Activated T-helper 2 cell treated with anti-CD3 and anti-CD28 coated beads, Interferon-gamma antibody, Interleukin-2, Interleukin-4, amounts not matched to agents 10 μg/mL and 5 μg/mL and 100 μg/mL, durations not matched to agents 14 hours and 24 hours and 36 hours (primary cell): ENCODE measurements around the gene UBQLN4. TPM values are rescaled to one million over a fixed set of nuclear protein-coding genes. Genes with fewer than 3 reads are reported as not detected.
A peak's percentile ranks its signal among the peaks of the same experiment; 100 is the strongest.
"Not testable (repeated sequence)": the region's sequence is repeated elsewhere in the genome, so short reads cannot be mapped to it uniquely, and the experiment has no call there.

ENCODE experiments used
- DNase-seq: peaks from one replicate; pipeline ENCODE4 v3.0.0; 2021; ENCODE audit warnings: low spot score
- H3K27ac Mint-ChIP-seq: one replicate; pipeline ENCODE4 v1.8.0; 2021; ENCODE audit warnings: mixed read lengths
- H3K27me3 Mint-ChIP-seq: one replicate; pipeline ENCODE4 v1.8.0; 2021; ENCODE audit warnings: low read depth, mixed read lengths
- H3K36me3 Mint-ChIP-seq: one replicate; pipeline ENCODE4 v1.8.0; 2021; ENCODE audit warnings: low read depth, mixed read lengths
- H3K4me1 Mint-ChIP-seq: one replicate; pipeline ENCODE4 v1.8.0; 2021; ENCODE audit warnings: low read depth, mixed read lengths
- H3K4me3 Mint-ChIP-seq: one replicate; pipeline ENCODE4 v1.8.0; 2021; ENCODE audit warnings: low read depth, mild to moderate bottlenecking, moderate library complexity, mixed read lengths
- H3K9me3 Mint-ChIP-seq: one replicate; pipeline ENCODE4 v1.8.0; 2021; ENCODE audit warnings: mixed read lengths
- intact Hi-C: fragments of 100-400 bp; cut with micrococcal nuclease; formaldehyde crosslinking; loops from one replicate; pipeline ENCODE4 v1.15.1; 2023
- total RNA-seq: library from RNA; stranded (reverse); gene quantifications from 2 replicates; pipeline ENCODE4 v1.2.3, GENCODE V29; 2022

Gene UBQLN4
- total RNA-seq, 1 donor from 2014 or later = 71.3 TPM

GRCh38 chr1:156050376-156050775 is 3.2 kb downstream of the UBQLN4 start:
- Mint-ChIP-seq H3K4me3 (no peak overlapping the region), H3K27me3 (no peaks in the 10 kb centered on the region), H3K9me3 (no peaks in the 10 kb centered on the region), H3K4me1 (peaks cover 17% of the 10 kb centered on the region), H3K36me3 (peaks cover 36% of the 10 kb centered on the region), H3K27ac (no peak overlapping the region)
- intact Hi-C loops = loop anchor here (5.0 kb wide), 1 partner anchor 843 kb away; the partner anchor contains the start of genes MTX1 and THBS3
- no peak for DNase-seq

GRCh38 chr1:156048663-156049258 is 4.8 kb downstream of the UBQLN4 start:
- H3K27ac Mint-ChIP-seq = no peak overlapping the region
- no peak for DNase-seq
- no peaks in the 10 kb centered on the region for H3K27me3 Mint-ChIP-seq
- peaks cover 24% of the 10 kb centered on the region for H3K4me1 Mint-ChIP-seq
- H3K4me3 Mint-ChIP-seq = no peak overlapping the region
- no peaks in the 10 kb centered on the region for H3K9me3 Mint-ChIP-seq
- intact Hi-C loops = no loop called here
- peaks cover 45% of the 10 kb centered on the region for H3K36me3 Mint-ChIP-seq

DNA sequence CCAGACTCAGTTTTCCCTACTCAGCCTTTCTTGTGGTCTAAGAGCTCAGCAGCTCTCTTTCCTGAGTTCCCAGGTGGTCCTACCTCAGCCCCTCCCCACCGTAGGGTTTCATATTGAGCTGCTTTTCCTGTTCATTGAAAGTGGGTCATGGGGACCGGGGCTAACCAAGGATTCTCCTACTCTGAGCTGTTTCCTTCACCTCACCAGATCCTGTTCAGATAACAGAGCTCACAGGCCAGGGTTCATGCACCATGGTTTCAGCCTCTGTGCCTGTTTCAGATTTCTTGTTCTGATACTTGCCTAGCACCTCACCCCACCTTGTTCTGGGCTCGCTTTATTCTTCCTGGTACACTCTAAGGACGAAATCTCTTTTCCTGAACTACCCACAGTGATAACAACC is 8.5 kb downstream of the UBQLN4 start:
- Mint-ChIP-seq H3K4me3 (no peak overlapping the region), H3K27ac (peak overlapping the region; percentile 23), H3K9me3 (no peaks in the 10 kb centered on the region), H3K27me3 (no peaks in the 10 kb centered on the region), H3K36me3 (peaks cover 63% of the 10 kb centered on the region), H3K4me1 (peaks cover 19% of the 10 kb centered on the region)
- DNase-seq = peak; percentile 14
- intact Hi-C loops = no loop called here

DNA sequence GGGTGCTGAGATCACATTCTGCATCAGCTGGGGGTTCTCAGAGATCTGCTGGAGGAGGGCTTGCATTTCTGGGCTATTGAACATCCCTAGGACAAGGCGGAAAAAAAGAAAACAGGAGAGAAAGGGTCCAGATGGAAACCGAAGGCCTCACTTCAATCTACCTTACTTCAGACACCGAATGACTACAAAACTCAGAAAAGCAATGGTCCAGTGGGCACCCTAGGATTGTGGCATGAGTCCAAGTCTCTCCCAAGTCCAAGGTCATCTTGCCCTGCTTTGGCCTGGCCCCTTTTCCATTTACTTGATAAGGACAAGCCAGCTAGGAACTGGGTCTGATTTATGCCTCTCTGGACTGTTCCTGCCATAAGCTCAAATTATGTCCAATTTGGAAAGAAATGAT is 10.8 kb downstream of the UBQLN4 start:
- intact Hi-C loops = no loop called here
- no peak overlapping the region for H3K27ac Mint-ChIP-seq
- H3K36me3 Mint-ChIP-seq = peaks cover 45% of the 10 kb centered on the region
- H3K9me3 Mint-ChIP-seq = no peaks in the 10 kb centered on the region
- no peak for DNase-seq
- no peak overlapping the region for H3K4me3 Mint-ChIP-seq
- H3K27me3 Mint-ChIP-seq = no peaks in the 10 kb centered on the region
- H3K4me1 Mint-ChIP-seq = peaks cover 19% of the 10 kb centered on the region

DNA sequence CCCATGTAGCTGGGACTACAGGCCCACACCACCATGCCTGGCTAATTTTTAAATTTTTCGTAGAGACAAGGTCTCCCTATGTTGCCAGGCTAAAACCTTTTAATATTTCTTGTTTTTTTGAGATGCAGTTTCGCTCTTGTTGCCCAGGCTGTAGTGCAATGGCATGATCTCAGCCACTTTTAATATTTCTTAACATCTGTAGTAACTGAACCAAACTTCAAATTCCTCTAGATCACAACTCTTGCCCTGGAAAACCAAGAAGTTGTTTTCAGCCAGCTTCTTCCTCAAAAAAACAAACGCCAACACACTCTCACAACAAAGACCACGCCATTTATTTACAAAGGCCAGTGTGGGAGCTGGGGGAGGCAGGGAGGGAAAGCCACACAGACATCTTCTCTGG is 18.6 kb downstream of the UBQLN4 start:
- H3K4me3 Mint-ChIP-seq, H3K4me1 Mint-ChIP-seq, H3K27me3 Mint-ChIP-seq, H3K9me3 Mint-ChIP-seq, DNase-seq, H3K27ac Mint-ChIP-seq, intact Hi-C loops: not testable (repeated sequence)
- peaks cover 17% of the 10 kb centered on the region for H3K36me3 Mint-ChIP-seq

DNA sequence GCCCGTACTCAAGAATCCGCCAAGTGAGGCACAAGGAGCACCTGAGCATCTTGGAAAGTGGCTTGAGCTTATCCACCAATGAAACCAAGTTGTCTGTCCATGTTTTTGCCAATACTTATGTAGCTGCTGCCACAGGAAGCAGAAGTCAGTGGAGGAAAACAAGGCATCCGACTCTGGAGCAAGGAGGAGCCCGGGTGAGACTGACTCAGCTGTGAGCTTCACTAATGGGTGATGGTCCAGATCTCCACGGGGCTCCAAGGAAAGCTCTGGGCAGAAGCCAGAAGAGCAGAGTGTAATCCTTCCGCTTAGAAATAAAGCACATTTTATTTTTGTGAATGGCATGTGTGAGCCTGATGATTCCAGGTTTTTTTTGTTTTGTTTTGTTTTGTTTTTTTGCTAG is 20.6 kb downstream of the UBQLN4 start:
- Mint-ChIP-seq H3K4me1 (peaks cover 4% of the 10 kb centered on the region), H3K36me3 (peaks cover 14% of the 10 kb centered on the region), H3K27me3 (no peaks in the 10 kb centered on the region), H3K9me3 (no peaks in the 10 kb centered on the region), H3K4me3 (no peak overlapping the region), H3K27ac (no peak overlapping the region)
- intact Hi-C loops = no loop called here
- DNase-seq = no peak

DNA sequence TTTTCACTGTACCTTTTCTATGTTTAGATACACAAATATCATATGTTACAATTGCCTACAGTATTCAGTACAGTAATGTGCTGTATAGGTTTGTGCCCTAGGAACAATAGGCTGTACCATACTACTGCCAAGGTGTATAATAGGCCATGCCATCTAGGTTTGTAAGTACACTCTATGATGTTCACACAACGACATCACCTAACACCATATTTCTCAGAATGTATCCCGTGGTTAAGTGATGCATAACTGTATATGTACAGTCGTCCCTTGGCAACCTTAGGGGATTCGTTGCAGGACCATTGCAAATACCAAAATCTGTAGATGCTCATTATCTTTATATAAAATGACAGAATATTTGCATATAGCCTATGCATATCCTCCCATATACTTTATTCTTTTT is 27.0 kb downstream of the UBQLN4 start:
- intact Hi-C loops = loop anchor here (1.0 kb wide), 1 partner anchor 40 kb away; no protein-coding TSS in a partner anchor
- Mint-ChIP-seq H3K4me1 (peaks cover 4% of the 10 kb centered on the region), H3K9me3 (no peaks in the 10 kb centered on the region), H3K27ac (no peak overlapping the region), H3K36me3 (no peaks in the 10 kb centered on the region), H3K27me3 (peaks cover 7% of the 10 kb centered on the region), H3K4me3 (no peak overlapping the region)
- DNase-seq = no peak

DNA sequence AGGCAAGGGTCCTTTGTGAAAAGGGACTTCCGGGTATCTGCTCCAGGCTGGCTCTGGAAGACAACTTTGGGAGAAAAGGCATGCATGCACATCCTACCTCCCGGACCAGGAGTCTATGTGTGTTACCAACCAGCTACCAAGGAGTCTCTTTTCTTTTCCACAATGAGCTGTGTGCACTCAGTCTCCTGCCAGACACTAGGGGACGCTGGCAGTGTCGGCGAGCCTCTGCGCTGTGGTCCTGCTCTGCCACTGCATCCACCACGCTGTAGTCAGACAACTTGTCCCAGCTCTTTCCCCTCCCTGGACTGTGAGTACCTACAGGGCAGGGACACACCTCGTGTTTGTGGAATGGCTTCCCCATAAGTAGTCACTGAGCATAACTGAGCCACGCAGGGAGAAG is 27.7 kb downstream of the UBQLN4 start:
- no peak overlapping the region for H3K27ac Mint-ChIP-seq
- no peaks in the 10 kb centered on the region for H3K36me3 Mint-ChIP-seq
- peak; percentile 28 for DNase-seq
- intact Hi-C loops = loop anchor here (1.0 kb wide), 1 partner anchor 40 kb away; no protein-coding TSS in a partner anchor
- H3K27me3 Mint-ChIP-seq = peaks cover 7% of the 10 kb centered on the region
- H3K9me3 Mint-ChIP-seq = no peaks in the 10 kb centered on the region
- peaks cover 8% of the 10 kb centered on the region for H3K4me1 Mint-ChIP-seq
- no peak overlapping the region for H3K4me3 Mint-ChIP-seq

DNA sequence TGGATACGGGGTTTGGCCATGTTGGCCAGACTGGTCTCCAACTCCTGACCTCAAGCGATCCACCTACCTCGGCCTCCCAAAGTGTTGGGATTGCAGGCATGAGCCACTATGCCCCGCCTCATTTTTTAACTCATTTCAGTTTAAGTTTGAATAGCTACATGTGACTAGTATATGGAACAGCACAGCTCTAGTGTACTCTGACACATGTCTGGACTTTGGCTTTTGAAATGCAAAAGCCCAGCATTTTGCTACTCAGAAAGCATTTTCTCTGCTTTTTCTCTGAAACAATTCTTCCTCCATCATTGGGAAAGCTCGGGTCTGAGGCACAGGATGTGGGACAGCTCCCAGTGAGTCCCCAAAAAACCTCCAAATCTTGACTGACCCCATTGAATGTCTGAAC is 28.8 kb downstream of the UBQLN4 start:
- Mint-ChIP-seq H3K9me3 (no peaks in the 10 kb centered on the region), H3K27me3 (peaks cover 7% of the 10 kb centered on the region), H3K36me3 (peaks cover 10% of the 10 kb centered on the region), H3K27ac (no peak overlapping the region), H3K4me3 (no peak overlapping the region), H3K4me1 (peaks cover 13% of the 10 kb centered on the region)
- DNase-seq = no peak
- intact Hi-C loops = no loop called here

DNA sequence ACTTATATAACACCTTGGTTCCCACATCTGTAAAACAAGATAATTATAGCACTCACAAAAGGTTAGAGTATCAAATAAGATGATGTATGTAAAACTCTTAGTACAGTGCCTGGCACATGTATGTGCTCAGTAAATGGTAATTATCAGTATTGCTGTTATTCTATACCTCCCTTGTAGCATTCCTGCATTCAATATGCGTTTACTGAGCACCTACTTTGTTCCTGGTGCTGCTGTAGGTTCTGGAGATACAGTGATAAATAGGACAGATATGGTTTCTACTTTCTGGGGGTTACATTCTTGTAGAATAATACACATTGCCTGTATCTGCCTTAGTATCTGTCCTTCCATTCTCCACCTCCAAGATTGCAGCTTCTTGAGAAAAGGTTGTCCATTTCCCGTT is 31.6 kb downstream of the UBQLN4 start:
- Mint-ChIP-seq H3K27ac (no peak overlapping the region), H3K36me3 (peaks cover 35% of the 10 kb centered on the region), H3K4me3 (no peak overlapping the region), H3K4me1 (peaks cover 23% of the 10 kb centered on the region), H3K27me3 (peaks cover 7% of the 10 kb centered on the region), H3K9me3 (no peaks in the 10 kb centered on the region)
- intact Hi-C loops = loop anchor here (2.0 kb wide), 1 partner anchor 45 kb away; no protein-coding TSS in a partner anchor
- DNase-seq = no peak

GRCh38 chr1:156021093-156021428 is 32.5 kb downstream of the UBQLN4 start:
- Mint-ChIP-seq H3K27me3 (peaks cover 7% of the 10 kb centered on the region), H3K4me1 (peaks cover 23% of the 10 kb centered on the region), H3K9me3 (no peaks in the 10 kb centered on the region), H3K27ac (peak overlapping the region; percentile 90), H3K36me3 (peaks cover 40% of the 10 kb centered on the region), H3K4me3 (peak overlapping the region; percentile 98)
- intact Hi-C loops = loop anchor here (2.0 kb wide), 1 partner anchor 46 kb away; no protein-coding TSS in a partner anchor
- no peak for DNase-seq

GRCh38 chr1:156020293-156021092 is 33.1 kb downstream of the UBQLN4 start, which contains the start of gene SSR2:
SSR2 (minus strand) TSS chr1:156020951; CDS start chr1:156020167, 784 bp downstream.
- H3K27me3 Mint-ChIP-seq = peaks cover 7% of the 10 kb centered on the region
- H3K36me3 Mint-ChIP-seq = peaks cover 40% of the 10 kb centered on the region
- H3K4me3 Mint-ChIP-seq = peak within 1 kb of the TSS; percentile 98
- peak within 1 kb of the TSS; percentile 90 for H3K27ac Mint-ChIP-seq
- peaks cover 19% of the 10 kb centered on the region for H3K4me1 Mint-ChIP-seq
- intact Hi-C loops = loop anchor here (1.0 to 2.0 kb wide), 2 partner anchors 34 to 46 kb away; partner anchors contain the start of gene LAMTOR2
- no peaks in the 10 kb centered on the region for H3K9me3 Mint-ChIP-seq
- peak; percentile 84 for DNase-seq

- Mint-ChIP-seq H3K27ac (peak overlapping the region; percentile 90), H3K9me3 (no peaks in the 10 kb centered on the region), H3K27me3 (peaks cover 3% of the 10 kb centered on the region), H3K36me3 (peaks cover 41% of the 10 kb centered on the region), H3K4me1 (peaks cover 19% of the 10 kb centered on the region), H3K4me3 (peak overlapping the region; percentile 98)
- intact Hi-C loops = loop anchor here (1.0 to 2.0 kb wide), 2 partner anchors 34 to 47 kb away; partner anchors contain the start of gene LAMTOR2
- no peak for DNase-seq
Measured at GRCh38 chr1:156019946-156020292, 33.7 kb downstream of the UBQLN4 start.
